Karpas-422 (cell line): Measurements from ENCODE around the gene UBTD2. TPM values are rescaled to one million over a fixed set of nuclear protein-coding genes. Genes with fewer than 3 reads are reported as not detected.
"Not testable (repeated sequence)": the region's sequence is repeated elsewhere in the genome, so short reads cannot be mapped to it uniquely, and the experiment has no call there.

Source experiments
- DNase-seq: peaks from one replicate; pipeline ENCODE4 v3.0.0-alpha.2; 2015
- H2AFZ ChIP-seq: fragments of 200-600 bp; sonication (generic); 2 replicates; pipeline ENCODE4 v1.6.1; 2014; ENCODE audit warnings: antibody characterized with exemption, low read length, mixed read lengths
- H3K27ac ChIP-seq: fragments of 200-600 bp; sonication (generic); 2 replicates; pipeline ENCODE4 v1.5.1; 2014; ENCODE audit warnings: mild to moderate bottlenecking, low read length, moderate library complexity
- H3K27me3 ChIP-seq: fragments of 200-600 bp; sonication (generic); 2 replicates; pipeline ENCODE4 v1.6.1; 2014; ENCODE audit warnings: low read length, mixed read lengths
- H3K36me3 ChIP-seq: fragments of 200-600 bp; sonication (generic); 2 replicates; pipeline ENCODE4 v1.6.1; 2014; ENCODE audit warnings: low read length, mixed read lengths; ENCODE audit not compliant: insufficient read depth
- H3K4me1 ChIP-seq: fragments of 200-600 bp; sonication (generic); 2 replicates; pipeline ENCODE4 v1.6.1; 2014; ENCODE audit warnings: mild to moderate bottlenecking, low read length, mixed read lengths
- H3K4me2 ChIP-seq: fragments of 200-600 bp; sonication (generic); 2 replicates; pipeline ENCODE4 v1.6.1; 2014; ENCODE audit warnings: low read length, low read depth, mild to moderate bottlenecking; ENCODE audit not compliant: poor library complexity, severe bottlenecking
- H3K4me3 ChIP-seq: fragments of 200-600 bp; sonication (generic); 2 replicates; pipeline ENCODE4 v1.5.1; 2014; ENCODE audit warnings: mild to moderate bottlenecking, antibody characterized with exemption, low read length, mixed read lengths
- H3K79me2 ChIP-seq: fragments of 200-600 bp; sonication (generic); 2 replicates; pipeline ENCODE4 v1.6.1; 2014; ENCODE audit warnings: mild to moderate bottlenecking, low read length, mixed read lengths
- H3K9ac ChIP-seq: fragments of 200-600 bp; sonication (generic); 2 replicates; pipeline ENCODE4 v1.6.0; 2014; ENCODE audit warnings: low read length
- H3K9me2 ChIP-seq: fragments of 200-600 bp; sonication (generic), shearing (Covaris generic); replicated peaks from 2 replicates; pipeline ENCODE4 v1.6.0; 2014; ENCODE audit warnings: mild to moderate bottlenecking, low read length, moderate library complexity; ENCODE audit not compliant: insufficient read depth
- H3K9me3 ChIP-seq: fragments of 300-700, 200-600 bp; sonication (generic); 2 replicates; pipeline ENCODE4 v1.6.1; 2014; ENCODE audit warnings: low read length, mixed read lengths
- H4K20me1 ChIP-seq: fragments of 200-600 bp; sonication (generic); 2 replicates; pipeline ENCODE4 v1.6.1; 2014; ENCODE audit warnings: mild to moderate bottlenecking, antibody characterized with exemption, low read length, low read depth; ENCODE audit not compliant: insufficient read depth
- total RNA-seq: library from RNA; depleted of rRNA; stranded (reverse); fragments of >200 nt; shearing (Covaris generic); gene quantifications from 2 replicates; pipeline ENCODE4 v1.2.3, GENCODE V29; 2014; ENCODE audit warnings: low replicate concordance

Gene UBTD2
- total RNA-seq, 1 experiment from 2014 or later, result 15.1 TPM

GRCh38 chr5:172299916-172300439 is 16.4 kb upstream of the UBTD2 start:
- DNase-seq, result no peak
- no peak overlapping the region for H3K9ac ChIP-seq
- no peak overlapping the region for H3K4me3 ChIP-seq
- no peak overlapping the region for H3K27ac ChIP-seq
- H3K27me3 ChIP-seq, result no peaks in the 10 kb centered on the region
- no peaks in the 10 kb centered on the region for H3K9me2 ChIP-seq
- no peaks in the 10 kb centered on the region for H3K79me2 ChIP-seq
- no peak overlapping the region for H2AFZ ChIP-seq
- no peaks in the 10 kb centered on the region for H4K20me1 ChIP-seq
- H3K4me1 ChIP-seq, result no peaks in the 10 kb centered on the region
- H3K4me2 ChIP-seq, result no peak overlapping the region
- H3K9me3 ChIP-seq, result no peaks in the 10 kb centered on the region
- no peaks in the 10 kb centered on the region for H3K36me3 ChIP-seq

DNA sequence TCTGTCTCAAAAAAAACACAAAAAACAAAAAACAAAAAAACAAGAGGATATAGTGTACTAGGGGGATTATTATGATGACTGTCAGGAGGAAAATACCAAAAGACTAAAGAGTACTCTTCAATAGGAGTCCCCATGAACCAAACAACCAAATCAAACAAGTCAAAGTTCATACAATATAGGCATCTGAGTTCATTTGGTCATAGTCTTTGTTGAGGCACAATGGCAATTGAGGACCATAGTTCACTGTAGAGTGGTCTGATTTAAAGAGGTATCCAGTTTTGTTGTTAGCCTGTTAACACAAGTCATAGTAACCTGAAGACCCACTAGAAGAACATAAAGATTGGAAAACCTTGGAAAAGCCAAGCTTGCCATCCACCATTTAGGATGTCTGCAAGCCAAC is 11.3 kb upstream of the UBTD2 start:
- Histone ChIP-seq H2AFZ (no peak overlapping the region), H3K4me2 (no peak overlapping the region), H3K4me1 (0 out of 2 replicates have a peak, but pooled peaks cover 3% of the 10 kb centered on the region), H3K27ac (no peak overlapping the region), H3K9me3 (no peaks in the 10 kb centered on the region), H3K9me2 (no peaks in the 10 kb centered on the region), H3K27me3 (no peaks in the 10 kb centered on the region), H3K79me2 (no peaks in the 10 kb centered on the region), H3K9ac (no peak overlapping the region), H4K20me1 (no peaks in the 10 kb centered on the region), H3K4me3 (no peak overlapping the region), H3K36me3 (no peaks in the 10 kb centered on the region)
- DNase-seq, result no peak

GRCh38 chr5:172293745-172294342 is 10.3 kb upstream of the UBTD2 start:
- Histone ChIP-seq H3K9me2 (no peaks in the 10 kb centered on the region), H3K79me2 (no peaks in the 10 kb centered on the region), H3K27me3 (no peaks in the 10 kb centered on the region), H3K27ac (no peak overlapping the region), H4K20me1 (no peaks in the 10 kb centered on the region), H3K36me3 (no peaks in the 10 kb centered on the region), H3K9ac (no peak overlapping the region), H3K4me1 (0 out of 2 replicates have a peak, but pooled peaks cover 3% of the 10 kb centered on the region), H3K9me3 (no peaks in the 10 kb centered on the region), H2AFZ (no peak overlapping the region), H3K4me3 (no peak overlapping the region), H3K4me2 (no peak overlapping the region)
- no peak for DNase-seq

DNA sequence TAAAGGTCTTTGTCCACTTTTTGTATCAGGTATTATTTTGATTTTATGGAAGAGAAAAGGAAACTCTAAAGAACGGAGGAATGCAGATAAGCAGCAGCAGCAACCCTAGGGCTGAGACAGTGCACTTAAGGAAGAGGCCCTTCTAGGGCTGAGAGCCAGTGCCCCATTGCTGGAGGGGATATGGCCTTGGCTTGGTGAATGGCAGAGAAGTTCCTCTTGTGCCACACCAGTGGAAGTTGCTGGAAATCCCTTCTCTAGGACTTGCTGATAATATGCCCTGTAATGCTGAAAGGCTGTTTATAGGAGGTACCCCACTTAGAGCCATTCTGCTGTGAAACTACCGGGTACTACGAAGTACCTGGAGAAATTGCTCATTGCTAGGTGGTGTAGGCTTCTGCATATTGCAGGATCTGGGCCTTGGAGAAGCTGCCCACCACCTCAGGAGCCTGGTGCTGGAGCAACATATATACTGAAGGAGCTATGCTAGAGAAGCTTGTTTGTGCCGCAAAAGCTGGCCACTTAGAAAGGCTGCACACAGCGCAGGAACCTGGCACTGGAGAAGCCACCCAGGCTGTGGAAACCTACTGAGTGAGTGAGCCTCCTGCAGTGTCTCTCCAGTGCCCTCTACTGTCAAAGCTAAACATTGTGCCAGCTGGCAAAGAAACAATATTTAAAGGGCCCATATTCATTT is 9.6 kb upstream of the UBTD2 start:
- H3K9me3 ChIP-seq, result no peaks in the 10 kb centered on the region
- H3K27ac ChIP-seq, result no peak overlapping the region
- H3K4me2 ChIP-seq, result peak overlapping the region; percentile 6
- 0 out of 2 replicates have a peak, but pooled peaks cover 3% of the 10 kb centered on the region for H3K4me1 ChIP-seq
- no peaks in the 10 kb centered on the region for H3K27me3 ChIP-seq
- no peaks in the 10 kb centered on the region for H3K79me2 ChIP-seq
- H3K9ac ChIP-seq, result no peak overlapping the region
- H3K36me3 ChIP-seq, result no peaks in the 10 kb centered on the region
- peak; percentile 89 for DNase-seq
- no peak overlapping the region for H3K4me3 ChIP-seq
- H3K9me2 ChIP-seq, result no peaks in the 10 kb centered on the region
- H2AFZ ChIP-seq, result no peak overlapping the region
- H4K20me1 ChIP-seq, result no peaks in the 10 kb centered on the region

DNA sequence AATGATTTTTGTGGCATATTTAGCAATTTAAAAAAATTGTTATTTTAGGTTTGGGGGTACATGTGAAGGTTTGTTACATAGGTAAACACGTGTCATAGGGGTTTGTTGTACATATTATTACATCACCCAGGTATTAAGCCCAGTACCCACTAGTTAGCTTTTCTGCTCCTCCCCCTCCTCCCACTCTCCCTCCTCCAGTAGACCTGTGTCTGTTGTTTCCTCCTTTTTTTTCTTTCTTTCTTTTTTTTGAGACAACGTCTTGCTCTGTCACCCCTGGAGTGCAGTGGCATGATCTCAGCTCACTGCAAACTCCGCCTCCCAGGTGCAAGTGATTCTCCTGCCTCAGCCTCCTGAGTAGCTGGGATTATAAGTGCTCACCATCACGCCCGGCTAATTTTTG is 8.3 kb upstream of the UBTD2 start:
- not testable (repeated sequence) for H3K9ac ChIP-seq, H4K20me1 ChIP-seq, H3K4me1 ChIP-seq, H3K79me2 ChIP-seq, H3K4me2 ChIP-seq, DNase-seq, H3K4me3 ChIP-seq, H3K9me2 ChIP-seq, H3K36me3 ChIP-seq, H3K27ac ChIP-seq, H2AFZ ChIP-seq, H3K27me3 ChIP-seq, H3K9me3 ChIP-seq

DNA sequence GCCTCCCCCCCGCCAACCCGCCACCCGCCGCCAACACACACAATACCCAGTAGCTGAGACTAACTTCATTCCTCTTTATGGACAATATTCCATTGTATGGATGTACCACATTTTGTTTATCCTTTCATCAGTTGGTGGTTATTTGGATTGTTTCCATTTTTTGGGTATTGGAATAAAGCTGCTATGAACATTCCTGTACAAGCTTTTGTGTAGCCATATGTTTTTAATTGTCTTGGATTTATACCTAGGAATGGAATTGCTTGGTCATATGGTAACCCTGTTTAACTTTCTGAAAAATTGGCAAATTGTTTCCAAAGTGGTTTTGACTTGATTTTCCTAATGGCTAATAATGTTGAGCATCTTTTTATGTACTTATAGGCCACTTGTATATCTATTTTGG is 4.9 kb upstream of the UBTD2 start:
- Histone ChIP-seq H3K27me3 (no peaks in the 10 kb centered on the region), H3K4me3 (no peak overlapping the region), H3K27ac (no peak overlapping the region), H3K4me1 (peaks cover 15% of the 10 kb centered on the region), H4K20me1 (no peaks in the 10 kb centered on the region), H3K79me2 (no peaks in the 10 kb centered on the region), H3K9me3 (no peaks in the 10 kb centered on the region), H3K4me2 (no peak overlapping the region), H3K36me3 (no peaks in the 10 kb centered on the region), H3K9ac (no peak overlapping the region), H2AFZ (no peak overlapping the region), H3K9me2 (no peaks in the 10 kb centered on the region)
- DNase-seq, result no peak

- not testable (repeated sequence) for H3K9me3 ChIP-seq, H3K36me3 ChIP-seq, H3K27ac ChIP-seq, H3K9me2 ChIP-seq, H3K4me3 ChIP-seq, H3K27me3 ChIP-seq, H3K9ac ChIP-seq, DNase-seq, H2AFZ ChIP-seq, H4K20me1 ChIP-seq, H3K4me2 ChIP-seq
- Histone ChIP-seq H3K79me2 (peaks cover 13% of the 10 kb centered on the region), H3K4me1 (peaks cover 16% of the 10 kb centered on the region)
Observed at GRCh38 chr5:172287140-172287539, 3.6 kb upstream of the UBTD2 start.

DNA sequence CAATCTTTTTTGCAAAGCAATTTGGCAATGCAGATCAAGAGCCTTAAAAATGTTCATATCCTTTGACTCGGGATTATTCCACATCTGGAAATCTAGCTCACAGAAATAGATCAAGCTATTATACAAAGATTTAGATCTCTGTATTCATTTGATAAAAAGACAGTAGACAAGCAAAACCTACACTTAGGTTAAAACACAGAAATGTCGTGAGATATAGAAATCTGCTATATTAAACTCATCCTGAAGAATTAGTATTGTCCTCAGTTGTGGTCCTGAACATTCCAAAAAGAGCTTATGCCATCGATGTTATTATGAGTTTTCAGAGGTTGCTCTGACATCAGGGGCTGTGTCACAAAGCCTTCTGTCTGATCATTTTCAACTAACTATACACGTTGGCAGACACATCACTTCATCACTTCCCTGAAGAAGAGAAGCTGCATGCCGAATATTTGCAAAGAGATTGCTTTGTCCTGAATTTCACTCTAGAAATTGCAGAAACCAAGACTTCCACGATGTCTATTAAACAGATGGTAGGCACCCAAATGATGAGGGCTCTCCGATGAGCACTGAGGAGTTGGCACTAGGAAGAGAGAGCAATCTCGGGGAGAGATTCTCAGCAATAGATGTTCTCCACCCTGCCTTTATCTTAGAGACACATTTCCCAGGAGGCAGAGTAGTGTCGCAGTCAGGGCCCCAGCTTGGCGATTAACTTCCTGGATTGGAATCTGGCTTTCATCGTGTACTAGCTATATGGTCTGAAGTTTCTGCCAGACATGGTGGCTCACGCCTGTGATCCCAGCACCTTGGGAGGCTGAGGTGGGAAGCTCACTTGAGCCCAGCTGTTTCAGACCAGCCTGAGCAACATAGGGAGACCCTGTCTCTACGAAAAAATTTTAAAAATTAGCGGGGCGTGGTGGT is 1.9 kb upstream of the UBTD2 start:
- Histone ChIP-seq H2AFZ (no peak overlapping the region), H3K27ac (no peak overlapping the region), H3K4me2 (peak overlapping the region; percentile 90), H3K79me2 (peaks cover 30% of the 10 kb centered on the region), H4K20me1 (no peaks in the 10 kb centered on the region), H3K27me3 (no peaks in the 10 kb centered on the region), H3K9me3 (no peaks in the 10 kb centered on the region), H3K9ac (no peak overlapping the region), H3K4me3 (no peak overlapping the region), H3K9me2 (no peaks in the 10 kb centered on the region), H3K36me3 (no peaks in the 10 kb centered on the region), H3K4me1 (peaks cover 29% of the 10 kb centered on the region)
- DNase-seq, result no peak
